Nucleus accumbens (tissue), 56 donors: ENCODE results near the gene ASIC2.
A peak's percentile ranks its signal among the peaks of the same experiment; 100 is the strongest.

ENCODE experiments used
- DNase-seq, 56 donors: peaks; one replicate each; lab custom pipeline; 2025; lab: John Stamatoyannopoulos, UW

Gene ASIC2

GRCh38 chr17:33290253-33290652 lies 2.8 kb downstream of the ASIC2 start:
- DNase-seq = no peak

- no peak for DNase-seq
Measured at GRCh38 chr17:33288954-33289353, 4.1 kb downstream of the ASIC2 start.

GRCh38 chr17:33287096-33287725 lies 5.9 kb downstream of the ASIC2 start:
- DNase-seq = peak in 1 of 56 donors; percentile 14

DNA sequence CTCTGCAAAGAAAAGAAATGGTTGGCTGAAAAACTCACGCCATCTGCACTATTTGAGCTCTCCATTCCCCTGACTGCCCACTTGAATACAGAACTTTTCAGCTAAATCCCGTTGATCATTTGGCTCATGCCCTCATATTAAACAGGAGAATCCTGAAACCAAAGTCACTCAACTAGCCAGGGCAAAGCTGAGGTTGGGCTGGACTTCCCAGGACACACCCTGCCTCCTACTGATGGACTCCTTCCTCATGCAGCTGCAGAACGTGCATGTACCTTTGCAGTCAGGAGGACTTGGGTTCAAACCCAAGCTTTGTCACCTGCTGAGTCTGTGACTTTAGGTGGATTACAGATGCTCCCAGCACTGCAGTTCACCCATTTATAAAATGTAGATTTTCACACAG lies 7.7 kb downstream of the ASIC2 start:
- DNase-seq = no peak

- DNase-seq = no peak
Measured at GRCh38 chr17:33284022-33284421, 9.1 kb downstream of the ASIC2 start.

DNA sequence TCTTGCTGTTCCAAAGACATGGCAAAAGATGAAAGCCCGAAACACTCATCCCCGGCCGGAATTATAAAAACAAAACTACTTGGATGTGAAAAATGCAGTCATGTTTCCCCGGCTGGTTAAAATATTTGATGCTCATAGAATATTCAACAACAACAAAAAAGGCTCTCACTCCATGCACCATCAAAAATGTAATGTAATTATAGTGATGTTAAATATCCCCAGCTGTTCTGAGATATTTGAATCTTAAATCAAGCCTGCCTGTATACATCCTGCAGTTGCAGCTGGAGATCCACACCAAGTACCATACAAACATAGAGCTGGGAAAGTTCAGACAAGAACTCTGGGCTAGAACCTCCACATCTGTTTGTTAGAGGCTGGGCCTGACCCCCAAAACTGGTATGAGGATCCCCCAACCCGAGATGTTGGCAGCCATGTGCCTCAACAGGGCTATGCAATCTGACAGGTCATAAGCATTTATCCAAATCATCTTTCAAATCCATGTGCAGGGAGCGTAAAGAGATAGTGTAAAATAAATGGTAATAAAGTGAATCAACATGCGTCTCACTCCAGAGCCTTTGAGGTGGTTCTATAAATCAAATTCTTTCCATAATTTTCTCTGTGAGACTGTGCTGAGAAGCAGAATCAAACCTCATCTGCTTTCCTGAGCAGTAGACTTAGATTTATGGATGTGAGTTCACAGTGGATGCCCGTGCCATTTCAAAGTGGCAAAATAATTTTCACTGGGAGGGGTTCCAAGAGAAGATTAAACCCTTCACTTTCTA lies 12.7 kb downstream of the ASIC2 start:
- no peak for DNase-seq

GRCh38 chr17:33277436-33278100 lies 15.5 kb downstream of the ASIC2 start:
- DNase-seq = no peak

DNA sequence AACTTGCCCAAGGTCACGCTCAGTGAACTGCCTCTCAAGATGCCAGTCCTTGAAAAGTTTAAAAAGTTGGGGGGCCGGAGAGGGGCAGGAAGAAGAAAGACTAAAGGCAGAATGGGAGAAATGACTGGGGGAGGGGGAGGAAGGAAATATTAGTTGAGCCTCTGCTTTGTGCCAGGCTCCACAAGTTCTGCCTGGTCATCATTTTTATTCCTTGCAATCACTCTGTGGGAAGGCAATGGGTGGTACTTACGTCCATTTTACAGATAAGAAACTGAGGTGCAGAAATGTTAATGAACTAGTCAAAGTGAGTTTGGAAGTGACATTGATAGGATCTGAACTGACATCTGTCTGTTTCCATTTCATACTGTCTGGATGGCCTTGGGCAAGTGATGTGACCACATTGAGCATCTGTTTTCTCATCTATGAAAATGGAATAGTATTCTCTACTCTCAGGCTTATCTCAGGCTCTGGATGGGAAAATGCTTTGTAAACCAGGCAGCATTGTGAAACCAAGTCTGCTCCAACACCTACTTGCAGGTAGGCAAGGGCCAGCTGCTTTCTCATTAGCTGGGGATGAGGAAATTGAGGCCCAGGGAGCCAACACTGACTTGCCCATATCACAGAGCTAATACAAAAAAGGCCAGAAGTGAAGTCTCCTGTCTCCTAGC lies 19.2 kb downstream of the ASIC2 start:
- no peak for DNase-seq

- no peak for DNase-seq
Measured at GRCh38 chr17:33273271-33273670, 19.8 kb downstream of the ASIC2 start.

GRCh38 chr17:33272438-33272837 lies 20.7 kb downstream of the ASIC2 start:
- no peak for DNase-seq

GRCh38 chr17:33269337-33270060 lies 23.6 kb downstream of the ASIC2 start:
- no peak for DNase-seq

DNA sequence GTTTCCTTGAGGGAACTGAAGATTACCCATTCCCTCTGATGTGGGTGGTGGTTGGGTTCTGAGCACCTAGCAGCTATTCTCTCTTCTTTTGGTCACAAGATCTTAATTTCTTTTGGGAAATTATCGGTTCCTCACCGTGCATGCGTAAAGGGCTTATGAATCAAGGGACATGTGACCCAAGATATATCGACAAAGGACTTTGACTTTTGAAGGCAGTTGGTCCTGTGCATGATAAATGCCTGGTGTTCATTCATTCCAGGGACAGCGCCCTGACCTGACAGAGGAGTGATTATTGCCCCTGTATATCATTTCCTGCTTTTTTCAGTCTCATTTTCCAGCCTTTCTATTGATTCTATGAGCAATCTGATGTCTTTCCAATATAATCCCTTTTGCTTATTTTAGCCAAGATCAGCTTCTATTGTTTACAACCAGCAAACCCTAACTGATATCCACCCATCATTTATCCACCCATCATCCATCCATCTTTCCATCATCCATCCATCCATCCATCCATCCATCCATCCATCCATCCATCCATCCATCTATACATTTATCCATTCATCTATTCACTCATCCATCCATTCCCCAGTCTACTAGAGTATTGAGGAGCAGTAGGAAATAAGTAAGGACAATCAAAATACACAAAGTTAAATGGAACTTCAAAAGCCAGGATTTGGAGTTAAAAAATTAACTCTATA lies 25.1 kb downstream of the ASIC2 start:
- DNase-seq = no peak

GRCh38 chr17:33267271-33267790 lies 25.8 kb downstream of the ASIC2 start:
- peak in 2 of 56 donors; percentile 7 to 11 for DNase-seq

- DNase-seq = no peak
Measured at GRCh38 chr17:33266611-33267010, 26.5 kb downstream of the ASIC2 start.

GRCh38 chr17:33266116-33266515 lies 27.0 kb downstream of the ASIC2 start:
- no peak for DNase-seq

- no peak for DNase-seq
Measured at GRCh38 chr17:33263396-33263795, 29.7 kb downstream of the ASIC2 start.

DNA sequence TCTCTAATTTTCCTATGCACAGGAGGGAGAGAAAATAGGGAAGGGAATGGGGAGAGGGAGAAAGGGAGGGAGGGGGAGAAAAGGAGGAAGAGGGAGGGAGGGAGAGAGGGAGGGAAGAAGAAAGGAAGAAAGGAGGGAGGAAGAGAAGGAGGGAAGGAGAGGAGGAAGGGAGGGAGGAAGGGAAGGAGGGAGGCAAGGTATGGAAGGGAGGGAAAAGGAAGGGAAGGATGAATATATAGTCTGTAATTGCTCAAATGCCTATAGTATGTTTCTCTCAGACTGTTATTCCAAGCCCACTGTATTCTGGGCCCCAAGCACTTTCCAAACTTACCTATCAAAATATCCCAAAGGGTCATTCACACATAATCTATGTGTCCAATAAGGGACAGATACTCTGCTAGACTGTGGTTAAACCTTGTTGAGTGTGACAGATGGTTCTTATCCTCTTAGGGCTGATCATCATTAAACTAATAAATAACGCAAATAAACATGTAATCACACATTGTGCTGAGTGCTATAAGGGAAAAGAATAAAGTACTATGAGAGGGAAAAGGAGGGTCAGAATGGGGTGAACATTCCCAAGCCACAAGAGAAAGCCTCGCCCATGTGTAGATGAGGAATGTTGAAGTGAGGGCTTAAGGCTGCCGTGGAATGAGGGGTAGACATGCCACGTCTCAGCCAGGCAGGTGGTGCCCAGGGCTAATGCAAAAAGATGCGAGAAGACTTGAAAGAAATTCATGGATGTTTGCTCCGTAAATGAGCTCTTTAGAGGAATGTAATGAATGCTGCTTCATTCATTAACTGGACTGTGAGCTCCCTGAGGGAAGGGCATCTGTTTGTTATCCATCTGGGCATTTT lies 30.6 kb downstream of the ASIC2 start:
- DNase-seq = no peak

- DNase-seq = no peak
Measured at GRCh38 chr17:33261820-33262219, 31.3 kb downstream of the ASIC2 start.

- no peak for DNase-seq
Measured at GRCh38 chr17:33260638-33261037, 32.5 kb downstream of the ASIC2 start.
